Endothelial cell (in vitro differentiated cells): ENCODE measurements around the gene BTG2. TPM values are rescaled to one million over a fixed set of nuclear protein-coding genes. Genes with fewer than 3 reads are reported as not detected.

Source experiments
- DNase-seq: peaks from one replicate; pipeline ENCODE4 v3.0.0; 2021; ENCODE audit warnings: low spot score
- H3K27ac Mint-ChIP-seq: one replicate; pipeline ENCODE4 v1.8.0; 2021; ENCODE audit warnings: mixed read lengths, inconsistent platforms; ENCODE audit not compliant: unreplicated experiment
- H3K27me3 Mint-ChIP-seq: one replicate; pipeline ENCODE4 v1.8.0; 2021; ENCODE audit warnings: mild to moderate bottlenecking, moderate library complexity, mixed read lengths, inconsistent platforms; ENCODE audit not compliant: unreplicated experiment
- H3K36me3 Mint-ChIP-seq: one replicate; pipeline ENCODE4 v1.8.0; 2021; ENCODE audit warnings: mild to moderate bottlenecking, low read depth, mixed read lengths, inconsistent platforms; ENCODE audit not compliant: unreplicated experiment
- H3K4me1 Mint-ChIP-seq: one replicate; pipeline ENCODE4 v1.8.0; 2021; ENCODE audit warnings: mild to moderate bottlenecking, mixed read lengths, inconsistent platforms; ENCODE audit not compliant: unreplicated experiment
- H3K4me3 Mint-ChIP-seq: one replicate; pipeline ENCODE4 v1.8.0; 2021; ENCODE audit warnings: mild to moderate bottlenecking, mixed read lengths, inconsistent platforms; ENCODE audit not compliant: unreplicated experiment
- H3K9me3 Mint-ChIP-seq: one replicate; pipeline ENCODE4 v1.8.0; 2021; ENCODE audit warnings: mixed read lengths, inconsistent platforms; ENCODE audit not compliant: unreplicated experiment
- total RNA-seq: library from RNA; stranded (reverse); fragmentation: NEBNext Ultra II Directional; extraction: Animal tissue kit (Norgen Biotek cat#: 25700); gene quantifications from one replicate; pipeline ENCODE4 v1.2.1, GENCODE V29; 2021; ENCODE audit not compliant: unreplicated experiment
- TF ChIP-seq, protein P1 (sequence below): fragments of 200-600 bp; sonication (generic); IDR thresholded peaks from one replicate; pipeline ENCODE4 v1.5.0; 2021; ENCODE audit warnings: antibody characterized with exemption; ENCODE audit not compliant: unreplicated experiment

BTG2 gene
- total RNA-seq, 1 donor from 2014 or later, result 80.0 TPM

GRCh38 chr1:203267347-203267846 lies 37.9 kb upstream of the BTG2 start:
- TF ChIP-seq, protein P1, sequence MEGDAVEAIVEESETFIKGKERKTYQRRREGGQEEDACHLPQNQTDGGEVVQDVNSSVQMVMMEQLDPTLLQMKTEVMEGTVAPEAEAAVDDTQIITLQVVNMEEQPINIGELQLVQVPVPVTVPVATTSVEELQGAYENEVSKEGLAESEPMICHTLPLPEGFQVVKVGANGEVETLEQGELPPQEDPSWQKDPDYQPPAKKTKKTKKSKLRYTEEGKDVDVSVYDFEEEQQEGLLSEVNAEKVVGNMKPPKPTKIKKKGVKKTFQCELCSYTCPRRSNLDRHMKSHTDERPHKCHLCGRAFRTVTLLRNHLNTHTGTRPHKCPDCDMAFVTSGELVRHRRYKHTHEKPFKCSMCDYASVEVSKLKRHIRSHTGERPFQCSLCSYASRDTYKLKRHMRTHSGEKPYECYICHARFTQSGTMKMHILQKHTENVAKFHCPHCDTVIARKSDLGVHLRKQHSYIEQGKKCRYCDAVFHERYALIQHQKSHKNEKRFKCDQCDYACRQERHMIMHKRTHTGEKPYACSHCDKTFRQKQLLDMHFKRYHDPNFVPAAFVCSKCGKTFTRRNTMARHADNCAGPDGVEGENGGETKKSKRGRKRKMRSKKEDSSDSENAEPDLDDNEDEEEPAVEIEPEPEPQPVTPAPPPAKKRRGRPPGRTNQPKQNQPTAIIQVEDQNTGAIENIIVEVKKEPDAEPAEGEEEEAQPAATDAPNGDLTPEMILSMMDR, result peak; percentile 92
- Mint-ChIP-seq H3K36me3 (no peaks in the 10 kb centered on the region), H3K4me3 (peak overlapping the region; percentile 91), H3K9me3 (no peaks in the 10 kb centered on the region), H3K4me1 (peaks cover 3% of the 10 kb centered on the region), H3K27ac (peak overlapping the region; percentile 9), H3K27me3 (no peaks in the 10 kb centered on the region)
- peak; percentile 84 for DNase-seq

- Mint-ChIP-seq H3K27ac (peak overlapping the region; percentile 9), H3K4me3 (peak overlapping the region; percentile 91), H3K27me3 (no peaks in the 10 kb centered on the region), H3K4me1 (peaks cover 3% of the 10 kb centered on the region), H3K36me3 (no peaks in the 10 kb centered on the region), H3K9me3 (no peaks in the 10 kb centered on the region)
- TF ChIP-seq, protein P1, result no peak
- no peak for DNase-seq
Observed at GRCh38 chr1:203267912-203268311, 37.4 kb upstream of the BTG2 start.

GRCh38 chr1:203268901-203269653 lies 36.2 kb upstream of the BTG2 start:
- DNase-seq, result peak; percentile 58
- H3K27ac Mint-ChIP-seq, result no peak overlapping the region

GRCh38 chr1:203269654-203270020 lies 35.7 kb upstream of the BTG2 start:
- no peak overlapping the region for H3K4me3 Mint-ChIP-seq
- TF ChIP-seq, protein P1, result no peak
- peaks cover 3% of the 10 kb centered on the region for H3K4me1 Mint-ChIP-seq
- H3K9me3 Mint-ChIP-seq, result no peaks in the 10 kb centered on the region
- no peak for DNase-seq
- H3K27me3 Mint-ChIP-seq, result no peaks in the 10 kb centered on the region
- H3K36me3 Mint-ChIP-seq, result no peaks in the 10 kb centered on the region
- H3K27ac Mint-ChIP-seq, result no peak overlapping the region

More at GRCh38 chr1:203268901-203269653, 36.2 kb upstream of the BTG2 start:
- TF ChIP-seq, protein P1, result peak; percentile 98
- H3K27me3 Mint-ChIP-seq, result no peaks in the 10 kb centered on the region
- H3K9me3 Mint-ChIP-seq, result no peaks in the 10 kb centered on the region
- H3K4me1 Mint-ChIP-seq, result peaks cover 3% of the 10 kb centered on the region
- no peak overlapping the region for H3K4me3 Mint-ChIP-seq
- no peaks in the 10 kb centered on the region for H3K36me3 Mint-ChIP-seq

- H3K27ac Mint-ChIP-seq, result no peak overlapping the region
- DNase-seq, result no peak
- peaks cover 3% of the 10 kb centered on the region for H3K4me1 Mint-ChIP-seq
- TF ChIP-seq, protein P1, result peak; percentile 16
- H3K4me3 Mint-ChIP-seq, result no peak overlapping the region
- H3K9me3 Mint-ChIP-seq, result no peaks in the 10 kb centered on the region
- no peaks in the 10 kb centered on the region for H3K36me3 Mint-ChIP-seq
- peaks cover 3% of the 10 kb centered on the region for H3K27me3 Mint-ChIP-seq
Observed at GRCh38 chr1:203270448-203270847, 34.9 kb upstream of the BTG2 start.
